Endothelial cell of umbilical vein (primary cell): Measurements from ENCODE around the gene PIP4K2C. TPM values are rescaled to one million over a fixed set of nuclear protein-coding genes. Genes with fewer than 3 reads are reported as not detected.

Experiments used
- BruUV-seq: library from RNA; stranded (reverse); fragments of 400-500 nt; replicated peaks from 2 replicates; lab custom pipeline; 2021; lab: Mats Ljungman, UMichigan
- CTCF ChIA-PET: fragments of 300-600, 350-600 bp; sonication (Branson Sonifier 250); formaldehyde crosslinking; loops from one replicate; lab custom pipeline; 2021; ENCODE audit warnings: antibody characterized with exemption, inconsistent platforms; lab: Charles Lee
- POLR2A ChIA-PET: fragments of 300-600, 350-600 bp; sonication (Branson Sonifier 250); formaldehyde crosslinking; loops from one replicate; lab custom pipeline; 2021; ENCODE audit warnings: antibody characterized with exemption, inconsistent platforms; lab: Charles Lee
- DNase-seq: peaks from one replicate; pipeline ENCODE4 v3.0.0-alpha.2; 2011; ENCODE audit warnings: low read depth, low spot score
- FAIRE-seq: peaks from 2 replicates; lab custom pipeline; 2011; peaks lifted over from hg19 to GRCh38; lab: Jason Lieb, UNC
- H2AFZ ChIP-seq: 2 replicates; pipeline ENCODE4 v1.6.0; 2012; ENCODE audit warnings: low read depth, low read length, control low read depth, inconsistent platforms
- H3K27ac ChIP-seq: 2 replicates; pipeline ENCODE4 v1.5.1; 2011; ENCODE audit warnings: low read depth, mild to moderate bottlenecking, control low read depth, low read length, moderate library complexity; ENCODE audit not compliant: insufficient read depth
- H3K27me3 ChIP-seq, 2 experiments: 2 replicates each; pipeline versions ENCODE4 v1.6.0 to v1.6.1; 2011; ENCODE audit warnings: low read length in 2 of 2, mixed read lengths in 1 of 2; ENCODE audit not compliant: control insufficient read depth in 2 of 2, insufficient read depth in 2 of 2
- H3K36me3 ChIP-seq, 2 experiments: 2 replicates in 1 of 2; 3 replicates in 1 of 2; pipeline ENCODE4 v1.5.1; 2011; ENCODE audit warnings: low read length in 2 of 2, mild to moderate bottlenecking in 1 of 2, moderate library complexity in 1 of 2; ENCODE audit not compliant: control insufficient read depth in 2 of 2, insufficient read depth in 2 of 2; ENCODE audit errors: extremely low read depth in 1 of 2
- H3K4me1 ChIP-seq: 3 replicates; pipeline ENCODE4 v1.5.1; 2011; ENCODE audit warnings: mild to moderate bottlenecking, low read length; ENCODE audit not compliant: control insufficient read depth, insufficient read depth; ENCODE audit errors: extremely low read depth
- H3K4me2 ChIP-seq: 2 replicates; pipeline ENCODE4 v1.6.1; 2011; ENCODE audit warnings: low read length, control low read depth, mixed read lengths; ENCODE audit not compliant: insufficient read depth
- H3K4me3 ChIP-seq, 3 experiments: fragments of 200-600 bp in 1 of 3; sonication (generic), shearing (Covaris generic) in 1 of 3; replicated peaks in 1 of 3; 2 replicates each; pipeline ENCODE4 v1.5.1; 2011 to 2016; ENCODE audit warnings: control low read depth in 3 of 3, low read length in 3 of 3, mild to moderate bottlenecking in 2 of 3, inconsistent platforms in 1 of 3, low read depth in 1 of 3, moderate library complexity in 1 of 3; ENCODE audit not compliant: insufficient read depth in 1 of 3
- H3K79me2 ChIP-seq: 2 replicates; pipeline ENCODE4 v1.6.0; 2012; ENCODE audit warnings: low read length, inconsistent platforms; ENCODE audit not compliant: control insufficient read depth, insufficient read depth
- H3K9ac ChIP-seq: replicated peaks from 2 replicates; pipeline ENCODE3; 2011; ENCODE audit warnings: low read length, control low read depth; ENCODE audit not compliant: insufficient read depth; ENCODE audit errors: extremely low read depth
- H3K9me1 ChIP-seq: replicated peaks from 3 replicates; pipeline ENCODE4 v1.6.0; 2011; ENCODE audit warnings: mild to moderate bottlenecking, low read length; ENCODE audit not compliant: control insufficient read depth, insufficient read depth; ENCODE audit errors: extremely low read depth
- H3K9me3 ChIP-seq: replicated peaks from 2 replicates; pipeline ENCODE4 v1.5.1; 2012; ENCODE audit warnings: low read length, inconsistent platforms; ENCODE audit not compliant: control insufficient read depth, insufficient read depth
- H4K20me1 ChIP-seq: replicated peaks from 2 replicates; pipeline ENCODE3; 2011; ENCODE audit warnings: mild to moderate bottlenecking, low read length; ENCODE audit not compliant: control insufficient read depth, insufficient read depth; ENCODE audit errors: extremely low read depth
- EZH2 ChIP-seq: IDR thresholded peaks from 2 replicates; pipeline ENCODE4 v1.6.1; 2012; ENCODE audit warnings: borderline replicate concordance, low read depth, mild to moderate bottlenecking, moderate library complexity, low read length, inconsistent platforms; ENCODE audit not compliant: severe bottlenecking
- FOS ChIP-seq: IDR thresholded peaks from 2 replicates; pipeline ENCODE4 v1.6.1; 2011; ENCODE audit warnings: mild to moderate bottlenecking, low read length, moderate library complexity, borderline replicate concordance; ENCODE audit not compliant: insufficient read depth
- GATA2 ChIP-seq: IDR thresholded peaks from 2 replicates; pipeline ENCODE4 v1.7.0; 2011; ENCODE audit warnings: low read depth, mild to moderate bottlenecking, moderate library complexity, mixed read lengths, low read length; ENCODE audit not compliant: insufficient read length, insufficient read depth
- JUN ChIP-seq: IDR thresholded peaks from 2 replicates; pipeline ENCODE4 v1.6.1; 2011; ENCODE audit warnings: borderline replicate concordance, low read depth; ENCODE audit not compliant: insufficient read length, insufficient read depth
- MYC ChIP-seq: IDR thresholded peaks from one replicate; pipeline ENCODE4 v1.6.1; 2011; ENCODE audit warnings: mild to moderate bottlenecking, low read depth, low read length
- POLR2A ChIP-seq: IDR thresholded peaks from 2 replicates; pipeline ENCODE4 v1.6.1; 2012; ENCODE audit warnings: low read depth, mild to moderate bottlenecking, control low read depth, low read length
- POLR2AphosphoS5 ChIP-seq: IDR thresholded peaks from 2 replicates; pipeline ENCODE4 v1.6.1; 2012; ENCODE audit warnings: low read depth, mild to moderate bottlenecking, control low read depth, low read length, moderate library complexity; ENCODE audit not compliant: insufficient read depth
- dilution Hi-C: fragments of 300-500 bp; cut with MboI; formaldehyde crosslinking; loops from one replicate; pipeline ENCODE4 v1.15.0; 2019; ENCODE audit warnings: low sequenced_read_pairs; ENCODE audit not compliant: extremely low pct_ligation_motif_present
- intact Hi-C: fragments of 100-400 bp; cut with micrococcal nuclease; formaldehyde crosslinking; loops from one replicate; pipeline ENCODE4 v1.10.0; 2022
- polyA plus RNA-seq, 4 experiments: library from polyadenylated mRNA; depleted of rRNA in 3 of 4; stranded (reverse) in 3 of 4; unstranded in 1 of 4; fragments of >200 nt; gene quantifications; 2 replicates each; pipeline versions ENCODE4 v1.2.1 to v1.2.3, GENCODE V29; 2011 to 2012; ENCODE audit warnings: missing spikeins in 1 of 4
- total RNA-seq: library from RNA; stranded (reverse); gene quantifications from 2 replicates; pipeline ENCODE4 v1.2.3, GENCODE V29; 2021
- TF ChIP-seq, protein P1 (sequence below): IDR thresholded peaks from 2 replicates; pipeline ENCODE4 v1.6.1; 2011; ENCODE audit not compliant: insufficient read depth, insufficient read length
- TF ChIP-seq, protein P2 (sequence below), 2 donors: IDR thresholded peaks; 1 replicate in 1 of 2; 2 replicates in 1 of 2; pipeline ENCODE4 v1.5.1; 2011; ENCODE audit warnings: low read length in 2 of 2, mild to moderate bottlenecking in 2 of 2, moderate library complexity in 2 of 2, control low read depth in 1 of 2, inconsistent platforms in 1 of 2, low read depth in 1 of 2; ENCODE audit not compliant: insufficient read depth in 1 of 2; ENCODE audit errors: extremely low read depth in 1 of 2

PIP4K2C gene
- total and polyA plus RNA-seq, 2 donors (not counting 3 experiments of a cell fraction or from before 2014, with no cell fraction given): 10.5 to 11.5 TPM

DNA sequence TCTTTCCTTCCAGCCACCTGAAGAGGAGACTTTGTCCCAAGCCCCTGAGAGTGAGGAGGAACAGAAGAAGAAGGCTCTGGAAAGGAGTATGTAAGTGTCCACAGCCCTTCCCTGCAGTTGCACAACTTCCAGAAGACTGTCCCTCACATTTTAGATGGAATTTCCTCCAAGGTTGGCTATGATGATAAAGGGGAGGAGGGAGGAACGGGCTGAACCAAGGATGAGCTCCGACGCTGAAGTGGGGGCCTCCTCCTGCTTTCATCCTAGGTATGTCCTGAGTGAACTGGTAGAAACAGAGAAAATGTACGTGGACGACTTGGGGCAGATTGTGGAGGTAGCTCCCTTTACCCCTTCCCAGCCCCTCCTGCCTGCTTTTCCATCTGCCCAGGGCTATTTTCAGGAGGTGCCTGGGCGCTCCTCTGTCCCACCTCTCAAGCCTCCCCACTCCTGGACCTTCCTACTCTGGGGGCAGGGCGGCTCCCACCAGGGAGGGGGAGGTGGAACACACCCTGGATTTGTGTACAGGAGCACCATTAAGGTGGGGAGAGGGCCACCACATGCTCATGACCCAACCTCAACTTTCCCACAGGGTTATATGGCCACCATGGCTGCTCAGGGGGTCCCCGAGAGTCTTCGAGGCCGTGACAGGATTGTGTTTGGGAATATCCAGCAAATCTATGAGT lies 22.6 kb downstream of the PIP4K2C start:
- no peak overlapping the region for H2AFZ ChIP-seq
- no TSS peak for BruUV-seq
- no peaks in the 10 kb centered on the region for H3K9me1 ChIP-seq
- CTCF ChIA-PET: interaction anchor here (1.4 to 5.7 kb wide), 3 partner anchors 17 to 30 kb away, joined by 3 to 54 read pairs (median 8); partner anchors contain the start of gene B4GALNT1
- H3K4me3 ChIP-seq: no peak overlapping the region
- H3K4me2 ChIP-seq: no peak overlapping the region
- no peaks in the 10 kb centered on the region for H3K79me2 ChIP-seq
- no peak overlapping the region for H3K27ac ChIP-seq
- TF ChIP-seq MYC (no peak), POLR2A (no peak), POLR2AphosphoS5 (no peak), FOS (no peak), EZH2 (no peak), JUN (no peak), GATA2 (no peak)
- TF ChIP-seq, protein P1, sequence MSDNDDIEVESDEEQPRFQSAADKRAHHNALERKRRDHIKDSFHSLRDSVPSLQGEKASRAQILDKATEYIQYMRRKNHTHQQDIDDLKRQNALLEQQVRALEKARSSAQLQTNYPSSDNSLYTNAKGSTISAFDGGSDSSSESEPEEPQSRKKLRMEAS: no peak
- TF ChIP-seq, protein P2, sequence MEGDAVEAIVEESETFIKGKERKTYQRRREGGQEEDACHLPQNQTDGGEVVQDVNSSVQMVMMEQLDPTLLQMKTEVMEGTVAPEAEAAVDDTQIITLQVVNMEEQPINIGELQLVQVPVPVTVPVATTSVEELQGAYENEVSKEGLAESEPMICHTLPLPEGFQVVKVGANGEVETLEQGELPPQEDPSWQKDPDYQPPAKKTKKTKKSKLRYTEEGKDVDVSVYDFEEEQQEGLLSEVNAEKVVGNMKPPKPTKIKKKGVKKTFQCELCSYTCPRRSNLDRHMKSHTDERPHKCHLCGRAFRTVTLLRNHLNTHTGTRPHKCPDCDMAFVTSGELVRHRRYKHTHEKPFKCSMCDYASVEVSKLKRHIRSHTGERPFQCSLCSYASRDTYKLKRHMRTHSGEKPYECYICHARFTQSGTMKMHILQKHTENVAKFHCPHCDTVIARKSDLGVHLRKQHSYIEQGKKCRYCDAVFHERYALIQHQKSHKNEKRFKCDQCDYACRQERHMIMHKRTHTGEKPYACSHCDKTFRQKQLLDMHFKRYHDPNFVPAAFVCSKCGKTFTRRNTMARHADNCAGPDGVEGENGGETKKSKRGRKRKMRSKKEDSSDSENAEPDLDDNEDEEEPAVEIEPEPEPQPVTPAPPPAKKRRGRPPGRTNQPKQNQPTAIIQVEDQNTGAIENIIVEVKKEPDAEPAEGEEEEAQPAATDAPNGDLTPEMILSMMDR (IDR thresholded peaks at IDR 0.05; ENCODE audit: extremely low read depth in 1 of 2, insufficient read depth in 1 of 2, low read depth in 1 of 2, low read length in 2 of 2): no peak
- peaks cover 3% of the 10 kb centered on the region for H3K4me1 ChIP-seq
- DNase-seq (no peak), FAIRE-seq (no peak)
- intact Hi-C loops: no loop called here
- peaks cover 0 to 1% of the 10 kb centered on the region in 2 experiments for H3K36me3 ChIP-seq
- no peak overlapping the region for H3K9ac ChIP-seq
- H3K27me3 ChIP-seq: peaks cover 5 to 18% of the 10 kb centered on the region in 2 experiments
- POLR2A ChIA-PET: interaction anchor here (0.6 kb wide), 1 partner anchor 28 kb away, joined by 5 read pairs; no protein-coding TSS in a partner anchor
- no peaks in the 10 kb centered on the region for H4K20me1 ChIP-seq
- H3K9me3 ChIP-seq: no peaks in the 10 kb centered on the region
- dilution Hi-C loops: no loop called here
